ENCODE results near the gene SEBOX. TPM values are rescaled to one million over a fixed set of nuclear protein-coding genes. Genes with fewer than 3 reads are reported as not detected.

Gene SEBOX
- total RNA-seq, 1 donor from 2014 or later, result not detected

- peak; percentile 60 for TF ChIP-seq CTCF (IDR thresholded peaks at IDR 0.05; ENCODE audit: unreplicated experiment)
- H3K27me3 Mint-ChIP-seq, result peaks cover 76% of the 10 kb centered on the region
- DNase-seq (ENCODE audit: low spot score, unreplicated experiment), result peak; percentile 54
Measured at GRCh38 chr17:28381141-28381825, 16.3 kb upstream of the SEBOX start.

GRCh38 chr17:28379814-28380801 is 15.1 kb upstream of the SEBOX start:
- no peak for TF ChIP-seq CTCF (IDR thresholded peaks at IDR 0.05; ENCODE audit: unreplicated experiment)
- DNase-seq (ENCODE audit: low spot score, unreplicated experiment), result no peak
- H3K9me3 Mint-ChIP-seq (ENCODE audit: low read depth), result no peaks in the 10 kb centered on the region
- H3K36me3 Mint-ChIP-seq (ENCODE audit: insufficient read depth), result peaks cover 4% of the 10 kb centered on the region
- H3K27me3 Mint-ChIP-seq, result peaks cover 65% of the 10 kb centered on the region
- peaks cover 6% of the 10 kb centered on the region for H3K4me1 Mint-ChIP-seq (ENCODE audit: low read depth)
- H3K4me3 Mint-ChIP-seq (ENCODE audit: low read depth), result no peak overlapping the region
- no peak overlapping the region for H3K27ac Mint-ChIP-seq

More at GRCh38 chr17:28381141-28381825, 16.3 kb upstream of the SEBOX start:
- peaks cover 4% of the 10 kb centered on the region for H3K36me3 Mint-ChIP-seq (ENCODE audit: insufficient read depth)
- H3K4me3 Mint-ChIP-seq (ENCODE audit: low read depth), result peak overlapping the region; percentile 39
- H3K4me1 Mint-ChIP-seq (ENCODE audit: low read depth), result peaks cover 6% of the 10 kb centered on the region
- H3K27ac Mint-ChIP-seq, result no peak overlapping the region
- H3K9me3 Mint-ChIP-seq (ENCODE audit: low read depth), result no peaks in the 10 kb centered on the region

- TF ChIP-seq CTCF (IDR thresholded peaks at IDR 0.05; ENCODE audit: unreplicated experiment), result no peak
- peak overlapping the region; percentile 64 for H3K4me3 Mint-ChIP-seq (ENCODE audit: low read depth)
- no peaks in the 10 kb centered on the region for H3K9me3 Mint-ChIP-seq (ENCODE audit: low read depth)
- H3K4me1 Mint-ChIP-seq (ENCODE audit: low read depth), result peaks cover 28% of the 10 kb centered on the region
- H3K36me3 Mint-ChIP-seq (ENCODE audit: insufficient read depth), result no peaks in the 10 kb centered on the region
- H3K27ac Mint-ChIP-seq, result peak overlapping the region; percentile 56
- H3K27me3 Mint-ChIP-seq, result peaks cover 18% of the 10 kb centered on the region
- no peak for DNase-seq (ENCODE audit: low spot score, unreplicated experiment)
Measured at GRCh38 chr17:28372945-28373274, 7.9 kb upstream of the SEBOX start.

- no peak for DNase-seq (ENCODE audit: low spot score, unreplicated experiment)
- Mint-ChIP-seq H3K27me3 (peaks cover 18% of the 10 kb centered on the region), H3K4me1 (ENCODE audit: low read depth) (peaks cover 32% of the 10 kb centered on the region), H3K36me3 (ENCODE audit: insufficient read depth) (no peaks in the 10 kb centered on the region), H3K27ac (peak overlapping the region; percentile 56), H3K9me3 (ENCODE audit: low read depth) (no peaks in the 10 kb centered on the region), H3K4me3 (ENCODE audit: low read depth) (peak overlapping the region; percentile 64)
- no peak for TF ChIP-seq CTCF (IDR thresholded peaks at IDR 0.05; ENCODE audit: unreplicated experiment)
Measured at GRCh38 chr17:28372203-28372944, 7.4 kb upstream of the SEBOX start.

Data from progenitor cell of endocrine pancreas (in vitro differentiated cells).